ENCODE measurements around the gene ZFHX3.

- no peak for TF ChIP-seq CTCF (IDR thresholded peaks at IDR 0.05)
- no peak for TF ChIP-seq EZH2 (IDR thresholded peaks at IDR 0.05; ENCODE audit: borderline replicate concordance, insufficient read depth, low read depth, low read length, poor library complexity, severe bottlenecking)
Observed at GRCh38 chr16:72833969-72834368, 214.0 kb downstream of the ZFHX3 start.

Measured in B cell (primary cell).